ENCODE data around the gene SRPRB.

GRCh38 chr3:133757701-133758567, 47.7 kb upstream of the SRPRB start:
- TF ChIP-seq CTCF (IDR thresholded peaks at IDR 0.05; ENCODE audit: low read depth, low read length) (no peak), EZH2phosphoT487 (IDR thresholded peaks at IDR 0.05; ENCODE audit: low read depth) (no peak)

Measured in OCI-LY3 (cell line).